ENCODE measurements around the gene ST6GALNAC5.

ST6GALNAC5 gene

GRCh38 chr1:76840278-76840677 is 27.0 kb upstream of the ST6GALNAC5 start:
- no peaks in the 10 kb centered on the region for H3K36me3 ChIP-seq (ENCODE audit: control insufficient read depth, low read depth, low read length)
- no peaks in the 10 kb centered on the region for H3K27me3 ChIP-seq (ENCODE audit: control insufficient read depth, insufficient read depth, low read length)
- H3K4me3 ChIP-seq (ENCODE audit: low read length) = no peak overlapping the region
- no peak overlapping the region for H3K9ac ChIP-seq (ENCODE audit: low read length)
- H3K4me1 ChIP-seq (ENCODE audit: control insufficient read depth, low read depth, low read length) = no peaks in the 10 kb centered on the region
- no peak overlapping the region for H3K27ac ChIP-seq (ENCODE audit: low read length)
- H3K9me3 ChIP-seq (ENCODE audit: control insufficient read depth, low read depth, low read length) = no peaks in the 10 kb centered on the region

- no peaks in the 10 kb centered on the region for H3K27me3 ChIP-seq (ENCODE audit: control insufficient read depth, insufficient read depth, low read length)
- no peak overlapping the region for H3K4me3 ChIP-seq (ENCODE audit: low read length)
- no peaks in the 10 kb centered on the region for H3K36me3 ChIP-seq (ENCODE audit: control insufficient read depth, low read depth, low read length)
- H3K9ac ChIP-seq (ENCODE audit: low read length) = no peak overlapping the region
- no peaks in the 10 kb centered on the region for H3K9me3 ChIP-seq (ENCODE audit: control insufficient read depth, low read depth, low read length)
- no peak overlapping the region for H3K27ac ChIP-seq (ENCODE audit: low read length)
- H3K4me1 ChIP-seq (ENCODE audit: control insufficient read depth, low read depth, low read length) = no peaks in the 10 kb centered on the region
Observed at GRCh38 chr1:76841460-76841859, 25.8 kb upstream of the ST6GALNAC5 start.

GRCh38 chr1:76843821-76844464 is 23.3 kb upstream of the ST6GALNAC5 start:
- Histone ChIP-seq H3K36me3 (ENCODE audit: control insufficient read depth, low read depth, low read length) (no peaks in the 10 kb centered on the region), H3K9ac (ENCODE audit: low read length) (no peak overlapping the region), H3K4me3 (ENCODE audit: low read length) (no peak overlapping the region), H3K27me3 (ENCODE audit: control insufficient read depth, insufficient read depth, low read length) (no peaks in the 10 kb centered on the region), H3K27ac (ENCODE audit: low read length) (no peak overlapping the region), H3K4me1 (ENCODE audit: control insufficient read depth, low read depth, low read length) (no peaks in the 10 kb centered on the region), H3K9me3 (ENCODE audit: control insufficient read depth, low read depth, low read length) (no peaks in the 10 kb centered on the region)

- no peak overlapping the region for H3K9ac ChIP-seq (ENCODE audit: low read length)
- no peaks in the 10 kb centered on the region for H3K36me3 ChIP-seq (ENCODE audit: control insufficient read depth, low read depth, low read length)
- peaks cover 24% of the 10 kb centered on the region for H3K27me3 ChIP-seq (ENCODE audit: control insufficient read depth, insufficient read depth, low read length)
- no peak overlapping the region for H3K27ac ChIP-seq (ENCODE audit: low read length)
- no peak overlapping the region for H3K4me3 ChIP-seq (ENCODE audit: low read length)
- peaks cover 28% of the 10 kb centered on the region for H3K4me1 ChIP-seq (ENCODE audit: control insufficient read depth, low read depth, low read length)
- no peaks in the 10 kb centered on the region for H3K9me3 ChIP-seq (ENCODE audit: control insufficient read depth, low read depth, low read length)
Observed at GRCh38 chr1:76854255-76854654, 13.0 kb upstream of the ST6GALNAC5 start.

GRCh38 chr1:76856104-76856503 is 11.2 kb upstream of the ST6GALNAC5 start:
- Histone ChIP-seq H3K4me3 (ENCODE audit: low read length) (no peak overlapping the region), H3K9ac (ENCODE audit: low read length) (no peak overlapping the region), H3K4me1 (ENCODE audit: control insufficient read depth, low read depth, low read length) (peaks cover 28% of the 10 kb centered on the region)

GRCh38 chr1:76857138-76857537 is 10.1 kb upstream of the ST6GALNAC5 start:
- H3K27me3 ChIP-seq (ENCODE audit: control insufficient read depth, insufficient read depth, low read length) = peaks cover 24% of the 10 kb centered on the region
- no peaks in the 10 kb centered on the region for H3K9me3 ChIP-seq (ENCODE audit: control insufficient read depth, low read depth, low read length)
- H3K27ac ChIP-seq (ENCODE audit: low read length) = no peak overlapping the region
- H3K4me1 ChIP-seq (ENCODE audit: control insufficient read depth, low read depth, low read length) = peaks cover 28% of the 10 kb centered on the region
- no peak overlapping the region for H3K4me3 ChIP-seq (ENCODE audit: low read length)
- no peaks in the 10 kb centered on the region for H3K36me3 ChIP-seq (ENCODE audit: control insufficient read depth, low read depth, low read length)
- no peak overlapping the region for H3K9ac ChIP-seq (ENCODE audit: low read length)

More at GRCh38 chr1:76856104-76856503, 11.2 kb upstream of the ST6GALNAC5 start:
- no peak overlapping the region for H3K27ac ChIP-seq (ENCODE audit: low read length)
- no peaks in the 10 kb centered on the region for H3K36me3 ChIP-seq (ENCODE audit: control insufficient read depth, low read depth, low read length)
- no peaks in the 10 kb centered on the region for H3K9me3 ChIP-seq (ENCODE audit: control insufficient read depth, low read depth, low read length)
- peaks cover 24% of the 10 kb centered on the region for H3K27me3 ChIP-seq (ENCODE audit: control insufficient read depth, insufficient read depth, low read length)

- Histone ChIP-seq H3K9ac (ENCODE audit: low read length) (no peak overlapping the region), H3K4me1 (ENCODE audit: control insufficient read depth, low read depth, low read length) (peaks cover 28% of the 10 kb centered on the region), H3K27me3 (ENCODE audit: control insufficient read depth, insufficient read depth, low read length) (peaks cover 24% of the 10 kb centered on the region), H3K36me3 (ENCODE audit: control insufficient read depth, low read depth, low read length) (no peaks in the 10 kb centered on the region), H3K4me3 (ENCODE audit: low read length) (no peak overlapping the region), H3K9me3 (ENCODE audit: control insufficient read depth, low read depth, low read length) (no peaks in the 10 kb centered on the region), H3K27ac (ENCODE audit: low read length) (no peak overlapping the region)
Observed at GRCh38 chr1:76857973-76858372, 9.3 kb upstream of the ST6GALNAC5 start.

GRCh38 chr1:76861149-76861548 is 6.1 kb upstream of the ST6GALNAC5 start:
- no peaks in the 10 kb centered on the region for H3K36me3 ChIP-seq (ENCODE audit: control insufficient read depth, low read depth, low read length)
- no peak overlapping the region for H3K4me3 ChIP-seq (ENCODE audit: low read length)
- no peak overlapping the region for H3K9ac ChIP-seq (ENCODE audit: low read length)
- no peak overlapping the region for H3K27ac ChIP-seq (ENCODE audit: low read length)
- peaks cover 8% of the 10 kb centered on the region for H3K27me3 ChIP-seq (ENCODE audit: control insufficient read depth, insufficient read depth, low read length)
- H3K4me1 ChIP-seq (ENCODE audit: control insufficient read depth, low read depth, low read length) = peaks cover 9% of the 10 kb centered on the region
- no peaks in the 10 kb centered on the region for H3K9me3 ChIP-seq (ENCODE audit: control insufficient read depth, low read depth, low read length)

- Histone ChIP-seq H3K9ac (ENCODE audit: low read length) (no peak overlapping the region), H3K27ac (ENCODE audit: low read length) (no peak overlapping the region)
Observed at GRCh38 chr1:76862447-76862846, 4.8 kb upstream of the ST6GALNAC5 start.

GRCh38 chr1:76864383-76864782 is 2.9 kb upstream of the ST6GALNAC5 start:
- Histone ChIP-seq H3K27me3 (ENCODE audit: control insufficient read depth, insufficient read depth, low read length) (peaks cover 12% of the 10 kb centered on the region), H3K4me1 (ENCODE audit: control insufficient read depth, low read depth, low read length) (no peaks in the 10 kb centered on the region), H3K9ac (ENCODE audit: low read length) (no peak overlapping the region), H3K36me3 (ENCODE audit: control insufficient read depth, low read depth, low read length) (no peaks in the 10 kb centered on the region), H3K9me3 (ENCODE audit: control insufficient read depth, low read depth, low read length) (no peaks in the 10 kb centered on the region), H3K4me3 (ENCODE audit: low read length) (no peak overlapping the region), H3K27ac (ENCODE audit: low read length) (no peak overlapping the region)

More at GRCh38 chr1:76862447-76862846, 4.8 kb upstream of the ST6GALNAC5 start:
- H3K27me3 ChIP-seq (ENCODE audit: control insufficient read depth, insufficient read depth, low read length) = no peaks in the 10 kb centered on the region
- H3K36me3 ChIP-seq (ENCODE audit: control insufficient read depth, low read depth, low read length) = no peaks in the 10 kb centered on the region
- no peak overlapping the region for H3K4me3 ChIP-seq (ENCODE audit: low read length)
- no peaks in the 10 kb centered on the region for H3K4me1 ChIP-seq (ENCODE audit: control insufficient read depth, low read depth, low read length)
- H3K9me3 ChIP-seq (ENCODE audit: control insufficient read depth, low read depth, low read length) = no peaks in the 10 kb centered on the region

- Histone ChIP-seq H3K9ac (ENCODE audit: low read length) (no peak overlapping the region), H3K4me3 (ENCODE audit: low read length) (no peak overlapping the region), H3K27me3 (ENCODE audit: control insufficient read depth, insufficient read depth, low read length) (peaks cover 21% of the 10 kb centered on the region), H3K9me3 (ENCODE audit: control insufficient read depth, low read depth, low read length) (no peaks in the 10 kb centered on the region), H3K27ac (ENCODE audit: low read length) (no peak overlapping the region), H3K36me3 (ENCODE audit: control insufficient read depth, low read depth, low read length) (no peaks in the 10 kb centered on the region), H3K4me1 (ENCODE audit: control insufficient read depth, low read depth, low read length) (no peaks in the 10 kb centered on the region)
Observed at GRCh38 chr1:76865696-76866286, 1.5 kb upstream of the ST6GALNAC5 start.

- Histone ChIP-seq H3K9me3 (ENCODE audit: control insufficient read depth, low read depth, low read length) (no peaks in the 10 kb centered on the region), H3K4me1 (ENCODE audit: control insufficient read depth, low read depth, low read length) (no peaks in the 10 kb centered on the region), H3K4me3 (ENCODE audit: low read length) (no peak overlapping the region), H3K36me3 (ENCODE audit: control insufficient read depth, low read depth, low read length) (no peaks in the 10 kb centered on the region), H3K27ac (ENCODE audit: low read length) (no peak overlapping the region), H3K9ac (ENCODE audit: low read length) (no peak overlapping the region), H3K27me3 (ENCODE audit: control insufficient read depth, insufficient read depth, low read length) (peaks cover 21% of the 10 kb centered on the region)
Observed at GRCh38 chr1:76866566-76866965, 714 bp upstream of the ST6GALNAC5 start.
